GM19455 (cell line): ENCODE measurements around the gene AGTRAP.

ENCODE experiments used
- ATAC-seq: cut with Tn5 transposase; IDR thresholded peaks from one replicate; pipeline ENCODE4 v1.9.1; 2021; ENCODE audit not compliant: unreplicated experiment

Gene AGTRAP, protein sequence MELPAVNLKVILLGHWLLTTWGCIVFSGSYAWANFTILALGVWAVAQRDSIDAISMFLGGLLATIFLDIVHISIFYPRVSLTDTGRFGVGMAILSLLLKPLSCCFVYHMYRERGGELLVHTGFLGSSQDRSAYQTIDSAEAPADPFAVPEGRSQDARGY

GRCh38 chr1:11735854-11736745 is at the start of gene AGTRAP:
Gene AGTRAP (plus strand): TSS chr1:11736136. CDS start chr1:11736209, 73 bp downstream.
- peak; percentile 77 for ATAC-seq

- ATAC-seq: no peak
Measured at GRCh38 chr1:11688506-11688905, 47.4 kb upstream of the AGTRAP start.

DNA sequence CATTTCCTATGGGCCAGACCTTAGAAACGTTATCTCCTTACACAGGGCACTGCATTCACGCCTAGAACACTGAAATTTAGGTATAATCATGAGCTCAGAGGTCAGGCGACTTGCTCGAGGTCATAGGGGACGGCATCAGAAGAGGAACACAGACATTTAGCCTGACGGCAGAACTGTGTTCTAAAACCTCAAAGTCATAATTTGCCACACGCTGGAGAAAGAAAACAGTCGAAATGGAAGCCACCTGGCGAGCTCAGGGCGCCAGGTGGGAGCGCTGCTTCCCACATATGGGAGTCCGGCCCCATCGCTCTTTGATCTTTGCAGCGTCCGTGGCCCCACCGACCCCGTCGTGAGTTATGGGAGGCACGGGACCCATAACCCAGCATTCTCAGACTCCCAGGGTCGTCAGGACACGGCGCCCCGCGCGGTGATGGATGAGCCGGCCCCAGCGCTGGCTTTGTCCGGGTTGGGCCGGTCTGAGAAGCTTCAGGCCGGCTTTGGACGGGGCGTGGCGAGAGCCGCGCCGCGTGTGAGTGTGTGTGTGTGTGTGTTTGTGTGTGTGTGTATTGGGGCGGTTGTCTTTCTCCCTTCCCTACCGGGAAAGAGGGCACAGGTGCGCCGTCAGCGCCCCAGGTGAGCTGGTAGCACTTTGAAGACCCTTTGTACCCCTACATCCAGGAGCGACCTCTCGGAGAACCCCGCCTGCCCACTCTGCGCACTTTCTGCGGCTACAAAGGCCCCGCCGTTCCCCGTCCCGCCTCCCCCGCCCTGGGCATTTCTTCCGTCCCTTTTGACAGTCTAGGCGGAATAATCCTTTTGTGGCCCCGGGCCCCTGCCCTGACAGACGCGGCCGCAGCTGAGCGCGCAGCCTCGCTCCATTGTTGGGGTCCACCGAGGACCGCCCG is 45.3 kb upstream of the AGTRAP start:
- no peak for ATAC-seq

- ATAC-seq: no peak
Measured at GRCh38 chr1:11691302-11691914, 44.5 kb upstream of the AGTRAP start, which contains the start of gene DRAXIN. Gene DRAXIN (plus strand): TSS chr1:11691710. CDS start chr1:11706259, 14,549 bp downstream.

GRCh38 chr1:11691928-11692711 is 43.8 kb upstream of the AGTRAP start:
- ATAC-seq: no peak

DNA sequence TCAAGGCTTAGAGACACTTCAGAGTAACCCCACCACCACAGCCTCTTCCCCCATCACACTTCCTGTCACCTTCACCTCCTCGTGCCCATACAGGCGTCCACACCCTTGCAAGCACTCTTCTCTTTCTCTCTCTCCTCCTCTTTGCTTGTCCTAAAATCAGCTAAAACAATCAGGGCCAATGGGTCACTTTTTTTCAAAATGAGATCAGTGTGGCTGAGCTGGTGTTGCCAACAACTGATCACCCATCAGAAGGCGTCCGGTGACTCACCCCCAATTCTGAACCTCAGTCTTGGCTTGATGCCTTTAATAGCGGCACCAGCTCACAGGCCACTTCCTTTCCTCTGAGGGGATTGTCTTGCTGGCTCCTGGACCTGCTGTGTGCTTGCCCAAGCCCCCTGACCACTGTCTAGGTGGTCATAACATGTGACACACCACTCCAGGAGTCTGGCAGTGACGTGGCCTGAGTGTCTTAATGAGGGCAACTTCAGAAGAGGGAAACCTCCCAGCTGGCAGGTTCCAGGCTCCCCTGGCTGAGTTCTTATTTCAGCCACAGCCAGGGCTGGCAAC is 42.8 kb upstream of the AGTRAP start:
- no peak for ATAC-seq

GRCh38 chr1:11693917-11694316 is 42.0 kb upstream of the AGTRAP start:
- ATAC-seq: no peak

DNA sequence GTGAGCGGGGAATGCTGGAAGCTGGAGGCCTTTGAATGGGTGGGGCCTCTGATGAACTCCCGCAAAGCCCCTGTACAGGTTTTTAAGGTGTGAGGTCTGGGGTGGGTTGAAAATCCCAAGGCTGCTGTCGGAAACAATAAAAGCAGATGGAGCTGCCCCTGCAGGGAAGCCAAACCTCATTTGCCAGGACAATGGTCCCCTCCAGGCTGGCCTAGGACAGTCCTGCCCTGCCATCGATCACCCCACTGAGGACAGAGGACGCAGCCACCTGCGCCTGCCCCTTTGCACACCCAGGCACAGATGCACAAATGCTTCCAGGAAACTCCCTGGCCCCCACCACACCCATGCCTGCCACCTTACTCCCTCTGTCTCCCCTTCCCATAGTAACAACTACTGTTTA is 40.1 kb upstream of the AGTRAP start:
- no peak for ATAC-seq

- ATAC-seq: no peak
Measured at GRCh38 chr1:11697188-11697892, 38.6 kb upstream of the AGTRAP start.

DNA sequence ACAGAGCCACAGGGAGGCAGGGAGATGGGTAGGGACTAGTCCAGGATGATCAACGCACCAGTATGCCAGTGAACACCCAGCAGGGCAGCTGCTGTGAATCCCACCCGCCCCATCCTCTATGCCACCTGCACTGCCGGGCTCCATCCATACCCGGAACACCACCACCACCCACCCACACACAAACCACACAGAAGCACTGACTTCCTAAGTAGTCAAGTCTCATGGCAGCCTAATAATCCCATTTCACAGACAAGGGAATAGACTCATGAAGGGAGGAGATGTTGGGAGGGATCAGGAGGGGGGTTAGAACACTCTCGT is 38.1 kb upstream of the AGTRAP start:
- ATAC-seq: no peak

GRCh38 chr1:11700601-11701467 is 35.1 kb upstream of the AGTRAP start:
- ATAC-seq: no peak

DNA sequence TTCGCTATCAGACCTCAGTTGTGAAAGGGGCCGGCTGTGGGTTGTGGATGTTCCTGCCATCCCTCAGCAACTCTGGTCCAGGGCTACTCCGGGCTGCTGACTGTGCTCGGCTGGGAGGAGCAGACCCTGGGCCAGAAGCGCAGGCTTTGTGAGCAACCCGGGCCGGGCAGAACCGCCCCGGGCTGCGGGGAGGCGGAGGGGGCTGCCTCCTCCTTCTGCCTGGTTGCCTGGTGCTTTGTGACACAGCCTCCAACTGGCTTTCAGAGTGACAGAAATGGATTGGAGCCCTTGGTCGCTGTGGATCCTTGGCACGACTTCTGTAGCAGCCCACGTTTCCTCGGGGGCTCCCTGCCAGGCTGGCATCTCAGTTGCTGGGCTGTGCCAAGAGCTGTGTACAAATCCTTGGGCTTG is 34.4 kb upstream of the AGTRAP start:
- ATAC-seq: no peak

DNA sequence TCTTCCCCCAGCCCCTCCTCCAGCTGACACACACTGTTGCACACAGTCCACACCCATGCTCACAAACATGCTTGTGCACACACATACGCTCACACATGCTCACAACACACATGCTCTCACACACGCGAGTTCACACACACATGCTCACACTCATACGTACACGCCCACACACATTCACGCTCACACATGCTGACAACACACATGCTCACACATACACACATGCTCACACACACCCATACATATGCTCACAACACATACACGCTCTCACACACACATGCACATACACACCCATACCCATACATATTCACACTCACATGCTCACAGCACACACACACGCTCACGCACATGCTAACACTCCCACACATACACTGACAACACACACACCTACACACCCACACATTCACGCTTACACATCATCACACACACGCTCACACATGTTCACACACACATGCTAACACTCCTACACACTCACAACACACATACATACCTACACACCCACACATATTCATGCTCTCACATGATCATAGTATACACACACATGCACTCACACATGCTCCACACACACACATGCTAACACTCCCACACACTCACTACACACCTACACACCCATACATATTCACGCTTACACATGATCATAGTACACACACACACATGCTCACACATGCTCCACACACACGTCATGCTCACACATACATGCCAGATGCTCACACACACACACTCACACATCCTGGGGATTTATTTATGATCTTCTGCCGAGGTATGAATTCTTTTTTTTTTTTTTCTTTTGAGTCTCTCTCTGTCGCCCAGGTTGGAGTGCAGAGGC is 33.7 kb upstream of the AGTRAP start:
- no peak for ATAC-seq

DNA sequence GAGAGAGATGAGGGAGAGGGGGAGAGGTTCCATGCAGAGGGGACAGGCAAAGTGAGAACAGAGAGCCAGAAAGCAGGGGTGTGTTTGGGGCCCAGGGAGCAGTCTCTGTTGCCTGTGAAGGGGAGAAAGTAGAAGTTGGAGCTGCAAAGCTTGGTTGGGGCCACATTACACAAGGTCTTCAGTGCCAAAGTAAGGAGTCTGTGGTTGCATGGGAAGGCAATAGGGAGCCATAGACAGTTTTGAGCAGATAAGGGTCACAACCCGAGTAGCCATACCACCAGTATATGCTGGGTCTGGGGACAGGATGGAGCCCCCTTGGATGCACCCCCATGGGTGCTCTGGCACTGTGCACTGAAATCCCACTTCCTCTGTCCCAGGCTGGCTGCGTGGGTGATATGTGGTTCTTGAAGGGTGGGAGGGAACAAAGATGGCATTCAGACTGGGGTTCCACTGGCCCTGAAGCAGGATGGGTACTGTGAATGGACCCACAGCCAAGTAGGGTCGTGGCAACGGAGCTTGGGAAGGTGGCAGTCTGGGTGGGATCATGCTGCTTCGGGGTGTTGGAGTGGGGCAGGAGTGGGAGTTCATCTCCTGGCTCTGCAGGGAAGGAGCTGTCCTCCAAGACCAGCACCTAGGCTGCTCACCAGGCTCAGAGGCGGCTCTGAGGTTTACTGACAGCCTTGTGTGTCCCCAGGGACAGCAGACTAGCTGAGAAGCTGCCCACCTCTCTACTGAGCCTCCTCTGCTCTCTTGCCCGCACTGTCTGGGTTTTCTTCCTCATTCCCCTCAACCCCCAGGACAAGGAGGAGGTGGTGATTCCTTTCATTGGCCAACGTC is 32.4 kb upstream of the AGTRAP start:
- ATAC-seq: no peak

GRCh38 chr1:11704194-11704529 is 31.8 kb upstream of the AGTRAP start:
- ATAC-seq: no peak

- no peak for ATAC-seq
Measured at GRCh38 chr1:11704691-11705475, 31.1 kb upstream of the AGTRAP start.
